AG08395 (cell line): Measurements from ENCODE around the gene ACVR2A.
A peak's percentile ranks its signal among the peaks of the same experiment; 100 is the strongest.

Experiments used
- DNase-seq: peaks from one replicate; pipeline ENCODE4 v3.0.0; 2012; ENCODE audit warnings: mixed read lengths, low spot score

Gene ACVR2A

DNA sequence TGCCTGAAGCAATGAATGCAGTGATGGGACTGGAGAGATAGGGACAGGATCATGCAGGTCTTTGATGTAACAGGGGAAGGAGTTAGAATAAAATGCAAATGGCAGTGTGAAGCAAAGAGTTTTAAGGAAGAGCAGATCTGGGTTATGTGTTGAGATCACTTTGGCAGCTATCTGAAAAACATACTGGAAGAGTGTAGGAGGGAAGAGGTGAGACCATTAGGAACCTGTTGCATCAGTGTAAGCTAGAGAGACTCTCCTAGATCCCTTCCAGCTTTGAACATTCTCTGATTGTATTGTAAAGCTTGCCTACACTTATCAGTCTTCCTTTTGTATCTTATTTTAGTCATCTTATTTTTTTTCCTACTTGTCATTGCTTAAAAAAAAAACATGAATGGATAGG is 10.5 kb downstream of the ACVR2A start:
- DNase-seq: no peak

DNA sequence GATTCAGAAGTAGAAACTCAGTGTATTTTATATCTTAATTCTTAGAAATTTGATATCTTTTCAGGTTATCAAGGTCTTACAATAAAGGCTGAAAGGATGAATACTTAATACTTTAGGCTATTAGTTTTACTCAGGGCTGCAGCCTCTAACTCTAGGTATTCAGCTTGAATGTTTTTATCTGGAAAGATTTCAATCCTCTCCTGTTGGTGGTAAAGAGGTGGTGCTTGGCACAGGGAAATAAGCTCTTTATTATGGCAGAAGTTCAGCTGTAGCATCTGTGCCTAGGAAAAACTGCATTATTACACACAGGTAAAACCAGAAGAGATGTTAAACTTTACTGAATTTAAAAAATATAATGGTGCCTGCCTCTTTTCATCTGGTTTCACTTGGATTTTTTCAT is 11.1 kb downstream of the ACVR2A start:
- no peak for DNase-seq

DNA sequence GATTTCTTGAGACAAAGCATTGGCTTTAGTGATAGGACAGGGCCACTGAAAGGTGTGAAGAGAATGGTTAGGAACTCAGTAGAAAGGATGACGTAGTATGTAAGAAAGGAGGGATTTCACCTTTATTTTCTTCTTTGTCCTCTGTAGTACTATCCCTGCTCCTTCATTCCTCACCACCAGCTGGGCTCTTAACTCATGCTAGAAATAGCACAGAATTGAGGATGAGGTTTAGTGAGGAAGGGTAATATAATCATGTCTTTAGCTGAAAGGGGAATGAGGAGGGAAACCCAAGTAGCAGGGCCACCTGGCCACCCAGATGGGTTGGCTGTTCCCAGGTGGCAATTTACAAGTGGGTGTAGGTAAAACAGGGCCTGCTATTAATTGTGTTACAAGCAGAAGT is 15.2 kb downstream of the ACVR2A start:
- DNase-seq: no peak

DNA sequence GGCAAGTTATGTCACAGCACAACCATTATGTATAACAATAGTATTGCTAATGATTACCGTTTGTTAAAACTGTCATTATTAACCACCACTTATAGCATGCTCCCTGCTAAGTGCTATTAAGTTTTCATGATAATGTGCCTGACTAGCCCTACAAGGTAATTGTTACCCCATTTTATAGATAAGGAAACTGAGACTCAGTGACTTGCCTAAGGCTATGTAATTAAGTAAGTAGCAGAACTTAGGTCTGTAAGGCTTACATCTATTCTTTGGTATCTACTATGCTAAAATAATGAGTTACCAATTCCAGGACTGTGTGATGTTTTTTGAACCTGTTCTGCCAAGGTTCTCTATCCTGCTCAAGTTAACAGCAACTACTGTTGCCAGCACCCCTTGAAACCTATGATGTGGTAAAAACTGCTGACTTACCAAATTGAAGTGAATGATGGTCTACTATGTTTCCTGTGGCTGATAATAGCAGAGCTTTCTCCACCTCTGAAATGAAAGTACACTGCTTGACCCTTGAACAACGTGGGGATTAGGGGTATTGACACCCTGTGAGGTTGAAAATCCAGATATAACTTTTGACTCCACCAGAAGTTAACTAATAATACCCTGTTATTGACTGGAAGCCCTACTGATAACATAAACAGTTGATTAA is 18.2 kb downstream of the ACVR2A start:
- DNase-seq: no peak

DNA sequence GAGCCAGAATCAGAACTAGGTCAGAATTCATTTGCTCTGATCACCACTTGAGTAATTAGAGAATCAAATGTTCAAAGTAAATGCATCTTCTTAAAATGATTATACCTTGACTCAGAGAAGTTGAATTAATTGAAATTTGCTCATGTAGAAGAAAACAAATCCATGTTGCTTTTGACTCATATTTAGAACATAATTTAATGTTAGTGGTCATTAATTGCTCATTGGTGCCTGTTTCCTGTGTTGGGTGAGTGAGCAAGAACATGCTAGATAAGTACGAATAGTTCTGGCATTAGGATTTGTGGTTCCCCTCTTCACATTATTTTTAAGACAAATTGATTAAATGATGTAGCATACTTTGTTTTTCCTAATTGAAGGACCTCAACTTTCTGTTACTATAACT is 19.0 kb downstream of the ACVR2A start:
- no peak for DNase-seq

DNA sequence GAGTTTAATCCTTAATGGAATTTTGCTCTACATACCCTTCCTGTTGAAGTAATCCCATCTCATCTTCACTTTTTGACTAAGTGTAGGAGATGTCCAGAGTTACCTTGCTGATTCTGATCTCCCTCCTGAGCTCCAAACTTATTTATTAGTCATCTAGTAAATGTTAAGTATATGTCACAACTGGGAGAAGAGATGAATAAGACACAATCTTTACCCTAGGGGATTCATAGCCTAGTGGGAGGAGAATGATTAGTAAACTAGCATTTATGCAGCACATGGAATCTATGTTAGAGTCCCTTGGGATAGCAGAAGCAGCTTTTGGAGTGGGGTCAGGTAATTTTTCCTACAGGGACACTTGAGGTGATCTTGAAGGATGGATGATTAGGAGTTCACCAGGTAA is 20.7 kb downstream of the ACVR2A start:
- no peak for DNase-seq

DNA sequence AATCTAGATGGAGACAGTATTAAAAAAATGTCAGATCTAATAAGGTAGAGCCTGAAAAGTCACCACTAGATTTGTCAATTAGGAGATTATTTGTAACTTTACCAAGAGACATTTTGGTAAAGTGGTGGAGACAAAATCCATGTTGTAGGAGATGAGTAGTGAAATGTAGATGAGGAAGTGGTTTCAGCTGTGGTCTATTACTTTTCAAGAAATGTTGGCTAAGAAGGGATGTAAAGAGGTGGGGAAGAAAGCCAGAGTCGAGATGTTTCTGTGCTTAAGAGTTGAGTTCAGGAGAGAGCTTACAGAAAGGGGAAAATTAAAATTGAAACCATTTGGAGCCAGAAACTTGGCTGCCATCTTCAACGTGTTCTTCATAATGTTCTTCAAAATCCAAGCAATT is 22.2 kb downstream of the ACVR2A start:
- no peak for DNase-seq

DNA sequence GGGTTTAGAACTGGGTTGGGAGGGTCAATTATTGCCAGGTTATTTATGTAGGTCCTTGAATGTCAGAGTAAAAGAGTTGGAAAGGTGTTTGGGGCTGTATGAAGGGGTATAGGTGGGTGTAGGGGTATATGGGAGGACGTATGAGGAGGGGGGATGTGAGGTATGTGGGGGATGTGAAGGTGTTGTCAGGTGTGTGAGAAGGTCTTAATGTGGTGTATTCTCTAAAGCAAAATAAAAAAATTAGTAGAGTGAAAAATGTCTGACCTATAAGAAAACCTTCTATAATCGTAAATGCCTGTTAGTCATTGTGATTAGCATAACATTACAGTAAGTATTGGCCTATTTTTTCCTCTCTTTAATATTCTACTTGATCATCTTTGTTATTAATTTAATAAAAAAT is 25.1 kb downstream of the ACVR2A start:
- DNase-seq: no peak

DNA sequence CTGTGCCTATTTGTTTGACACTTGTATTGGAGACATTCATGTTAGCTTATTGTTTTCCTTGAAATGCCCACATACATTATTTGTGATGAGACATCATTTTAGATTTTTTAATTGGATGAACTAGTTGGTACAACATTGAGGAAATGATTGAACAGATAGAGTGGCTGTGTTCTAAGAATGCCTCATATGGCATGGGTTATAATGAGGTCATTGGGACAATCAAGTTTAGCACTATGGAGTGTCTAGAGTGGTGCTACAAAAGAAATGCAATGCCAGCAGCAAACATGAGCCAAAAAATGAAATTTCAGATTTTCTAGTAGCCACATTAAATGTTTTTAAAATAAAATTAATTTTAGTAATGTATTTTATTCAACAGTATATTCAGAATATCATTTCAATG is 28.1 kb downstream of the ACVR2A start:
- DNase-seq: no peak

DNA sequence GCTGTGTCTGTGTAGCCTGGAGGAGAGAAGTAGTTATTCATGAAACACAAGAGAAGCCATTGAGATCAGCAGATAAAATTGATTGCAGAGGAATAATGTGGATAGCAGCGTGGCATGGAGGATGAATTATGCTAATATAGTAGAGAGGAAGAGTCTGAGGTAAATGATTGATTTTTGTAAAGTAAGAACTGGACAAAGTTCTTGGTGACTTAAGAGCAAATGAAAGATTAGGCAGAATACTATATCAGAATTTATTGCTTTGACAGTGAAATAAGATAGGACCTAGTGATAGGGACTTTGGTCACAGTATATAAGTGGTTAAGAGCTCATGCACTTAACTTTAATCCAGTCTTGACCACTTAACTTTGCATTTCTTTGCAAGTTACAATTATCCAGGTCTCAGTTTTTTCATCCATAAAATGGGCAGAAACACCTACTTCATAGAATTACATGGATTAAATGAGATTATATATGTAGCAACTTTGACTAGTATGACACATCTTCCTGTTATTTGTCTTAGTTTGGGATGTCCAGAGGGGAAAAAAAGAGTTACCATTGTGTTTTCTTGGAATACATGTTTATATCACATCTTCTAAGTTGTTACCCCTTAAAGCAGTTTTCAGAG is 29.1 kb downstream of the ACVR2A start:
- no peak for DNase-seq

DNA sequence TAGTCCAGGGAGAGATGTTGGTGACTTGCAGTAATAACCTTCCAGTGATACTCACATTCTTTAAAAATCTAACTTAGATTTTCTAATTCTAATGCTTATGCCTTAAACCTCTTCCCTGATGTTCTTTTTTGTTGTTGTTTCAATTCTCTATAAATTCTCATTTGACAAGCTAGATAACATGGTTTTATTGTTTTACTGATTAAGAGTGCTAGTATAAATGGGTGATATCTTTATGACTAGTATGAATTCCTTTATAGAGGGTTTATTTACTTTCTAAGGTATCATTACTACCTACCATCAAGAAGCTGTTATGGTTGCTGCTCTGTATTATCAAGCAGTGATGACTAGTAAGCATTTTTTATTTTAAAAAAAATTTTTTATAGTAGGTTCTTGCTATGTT is 35.0 kb downstream of the ACVR2A start:
- no peak for DNase-seq

DNA sequence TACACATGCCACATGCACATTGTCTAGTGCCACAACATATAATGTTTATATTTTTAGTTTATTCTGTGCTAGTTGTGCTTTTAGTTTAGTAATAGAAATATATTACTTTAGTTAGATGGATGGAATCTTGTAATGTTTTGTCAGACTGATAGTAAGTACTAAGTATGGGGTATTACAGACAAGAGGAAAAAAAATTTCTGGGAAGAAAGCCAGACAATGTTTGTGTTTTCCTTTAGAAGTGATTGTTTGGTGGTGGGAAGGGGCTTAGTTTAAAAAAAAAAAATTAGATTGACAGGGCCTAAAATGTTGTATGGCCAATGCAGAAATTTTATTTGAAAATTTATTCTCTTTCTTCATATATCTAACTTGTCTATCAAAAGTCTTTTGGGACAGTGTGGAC is 37.8 kb downstream of the ACVR2A start:
- no peak for DNase-seq

DNA sequence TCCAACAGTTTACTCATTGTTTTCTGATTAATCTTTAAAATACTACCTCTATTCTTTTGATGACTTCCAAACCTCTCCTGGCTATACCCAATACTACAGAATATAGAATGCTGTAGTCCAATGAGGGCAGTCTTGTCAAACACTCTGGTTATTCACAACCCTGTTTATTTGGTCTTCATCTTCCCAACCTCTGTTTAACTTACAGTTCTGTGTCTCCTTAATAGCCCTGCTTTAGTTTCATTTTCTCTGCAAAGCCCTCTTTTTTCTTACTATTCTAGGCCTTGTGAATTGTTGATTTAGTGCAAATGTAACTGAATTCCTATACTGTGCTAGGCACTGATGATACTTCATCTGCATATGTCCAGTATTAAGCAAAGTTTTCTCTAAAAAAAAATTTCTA is 40.0 kb downstream of the ACVR2A start:
- DNase-seq: no peak

DNA sequence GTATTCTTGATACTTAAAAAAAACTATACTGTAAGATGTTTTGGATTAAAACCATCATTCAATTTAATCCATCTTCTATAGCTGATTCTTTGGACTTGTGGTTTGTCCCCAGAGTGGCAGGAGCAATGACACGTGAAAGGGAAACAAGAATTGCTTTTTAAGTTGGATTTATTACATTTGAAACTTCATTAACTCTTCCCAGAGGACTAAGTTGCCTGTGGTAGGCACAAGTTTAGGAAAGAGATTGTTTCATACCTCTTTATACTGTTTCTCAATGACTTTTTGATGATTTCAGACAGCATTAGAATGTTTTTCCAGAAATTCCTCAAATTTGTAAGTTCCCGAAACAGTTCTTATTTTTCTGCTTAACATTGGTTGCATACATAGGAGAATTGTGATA is 41.3 kb downstream of the ACVR2A start:
- no peak for DNase-seq

DNA sequence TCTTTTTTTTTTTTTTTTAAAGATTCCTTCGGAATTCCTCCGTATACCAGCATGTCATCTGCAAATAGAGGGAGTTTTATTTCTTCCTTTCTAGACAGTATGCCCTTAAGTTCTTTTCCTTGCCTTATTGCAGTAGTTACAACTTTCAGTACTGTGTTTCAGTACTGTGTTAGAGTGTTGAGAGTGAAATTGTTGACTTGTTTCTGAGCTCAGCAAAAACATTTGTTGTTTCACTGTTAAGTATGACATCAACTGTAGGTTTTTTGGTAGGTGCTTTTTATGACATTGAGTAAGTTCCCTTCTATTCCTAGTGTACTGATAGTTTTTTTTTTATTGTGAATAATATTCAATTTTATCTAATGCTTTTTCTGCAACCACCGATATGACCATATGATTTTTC is 43.9 kb downstream of the ACVR2A start:
- DNase-seq: no peak

DNA sequence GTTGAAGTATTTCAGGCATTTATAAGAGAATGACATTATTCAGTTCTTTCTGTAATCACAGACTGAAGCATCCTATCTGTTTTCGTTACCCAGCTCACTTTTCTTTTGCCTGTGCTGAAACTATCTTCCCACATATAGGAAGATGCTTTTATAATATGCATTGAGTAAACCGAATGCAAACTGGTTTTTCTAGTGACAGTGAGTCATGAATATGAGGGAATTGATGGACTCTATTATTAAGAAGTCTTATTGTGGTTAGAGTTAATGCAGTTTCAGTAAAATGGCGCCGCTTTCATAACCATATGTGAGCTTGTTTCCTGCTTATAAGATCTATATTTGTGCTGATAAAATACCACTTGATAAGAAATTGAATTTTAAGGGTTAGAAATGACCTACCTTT is 59.2 kb downstream of the ACVR2A start:
- no peak for DNase-seq

DNA sequence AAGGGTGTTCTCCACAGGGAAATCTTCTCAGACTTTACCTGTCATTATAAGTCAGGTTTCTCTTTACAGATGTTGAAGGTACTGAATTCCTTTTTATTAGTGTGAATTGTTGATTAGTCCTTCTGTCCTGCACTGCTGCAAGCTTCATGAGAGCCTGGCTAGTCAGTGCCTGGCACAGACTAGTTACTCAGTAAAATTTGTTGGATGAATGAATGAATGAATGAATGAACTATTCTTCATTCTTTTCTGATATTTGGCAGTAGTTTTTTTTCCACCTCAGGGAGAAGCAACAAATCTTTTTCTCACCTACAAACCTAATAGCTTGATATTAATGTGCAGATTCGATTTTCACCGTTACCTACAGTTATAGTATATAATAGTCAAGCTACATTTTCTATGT is 64.3 kb downstream of the ACVR2A start:
- no peak for DNase-seq

DNA sequence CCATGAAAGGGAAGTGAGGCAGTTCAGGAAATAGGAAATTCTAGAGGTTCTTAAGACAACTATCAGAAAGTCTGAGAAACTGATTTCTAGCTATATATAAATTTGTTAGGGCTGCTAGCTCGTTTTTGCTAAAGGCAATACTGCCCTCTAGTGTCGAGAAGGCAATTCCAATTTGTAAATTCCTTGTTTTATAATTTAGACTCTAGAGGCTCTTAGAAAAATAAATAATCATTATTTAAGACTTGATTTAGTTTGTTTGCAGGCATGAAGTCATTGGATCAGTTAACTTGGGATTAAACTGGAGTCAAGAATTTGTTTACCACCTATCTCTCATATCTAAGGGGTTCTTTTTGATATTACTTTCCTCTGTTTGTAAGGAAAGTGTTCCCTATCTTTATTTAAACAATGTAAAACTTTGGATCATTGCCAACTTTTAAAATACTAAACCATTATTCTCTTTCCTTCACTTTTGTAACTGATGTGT is 66.2 kb downstream of the ACVR2A start:
- peak; percentile 37 for DNase-seq

DNA sequence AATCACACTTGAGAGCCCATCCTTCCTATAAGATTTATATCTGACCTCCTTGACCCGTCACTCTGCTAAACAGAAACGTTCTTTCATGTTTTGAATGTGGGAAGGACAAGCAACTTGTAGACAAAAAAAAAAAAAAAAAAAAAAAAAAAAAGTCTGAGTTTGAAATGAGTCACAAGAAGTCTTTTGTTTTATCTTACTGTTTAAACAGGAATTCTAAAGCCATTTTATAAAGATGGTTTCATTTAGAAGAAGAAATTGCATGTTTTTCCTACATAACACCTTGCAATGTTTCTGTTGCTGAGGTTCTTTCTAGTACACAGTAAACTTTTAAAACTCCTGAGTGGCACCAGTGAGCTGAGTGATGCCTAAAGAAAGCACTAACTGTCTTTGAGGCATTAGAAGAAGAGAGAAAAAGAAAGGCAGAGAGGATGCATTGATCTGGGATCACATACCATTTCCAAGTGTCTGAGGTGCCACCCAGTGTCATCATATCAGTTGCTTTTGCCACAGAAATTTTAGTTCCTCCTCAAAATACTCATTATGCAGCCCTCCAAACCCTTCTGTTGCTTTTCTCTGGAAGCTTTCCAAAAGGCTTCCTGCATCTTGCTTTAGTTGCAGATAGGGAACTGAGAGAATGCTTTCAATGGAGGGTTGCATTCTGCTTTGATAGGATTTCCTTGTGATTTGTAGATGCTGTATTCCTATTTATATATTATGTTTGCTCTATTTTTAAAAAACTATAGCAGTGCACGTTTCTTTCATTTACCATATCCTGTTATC is 69.1 kb downstream of the ACVR2A start:
- peak; percentile 8 for DNase-seq

DNA sequence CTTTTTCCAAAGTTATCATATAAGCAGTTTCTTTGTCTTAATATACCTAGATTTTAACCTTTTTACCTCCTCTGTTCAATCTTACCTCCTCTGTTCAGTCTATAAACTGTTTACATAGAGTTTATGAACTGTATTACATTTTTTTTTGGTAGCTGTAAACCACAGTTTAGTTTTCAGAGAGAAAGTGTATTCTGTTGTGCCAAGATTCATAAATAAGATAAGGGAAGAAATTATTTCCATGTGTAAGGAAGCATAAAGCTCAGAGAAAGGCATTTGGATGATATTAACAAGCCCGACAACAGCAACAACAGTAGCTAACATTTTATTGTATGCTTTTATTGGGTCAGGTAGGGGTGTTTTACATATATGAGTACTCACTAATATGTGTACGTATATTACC is 71.2 kb downstream of the ACVR2A start:
- DNase-seq: no peak

DNA sequence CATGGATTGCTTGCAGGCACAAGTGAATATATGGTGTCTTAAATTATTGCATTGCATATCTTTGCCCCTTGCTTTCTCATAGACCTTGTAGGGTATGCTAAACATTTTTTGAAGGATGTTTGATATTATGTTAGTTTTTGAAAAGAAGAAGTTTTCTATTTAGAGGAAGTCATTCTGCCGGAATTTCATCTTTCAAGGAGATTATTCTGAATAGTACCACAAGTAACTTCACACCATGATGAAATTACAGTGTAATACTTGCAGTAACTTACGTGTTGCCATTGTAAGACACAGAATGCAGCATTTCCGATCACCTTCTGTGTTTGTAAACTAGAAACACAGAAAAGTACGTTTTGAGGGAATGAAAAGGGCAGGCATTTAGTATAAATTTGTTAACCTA is 71.9 kb downstream of the ACVR2A start:
- DNase-seq: no peak

DNA sequence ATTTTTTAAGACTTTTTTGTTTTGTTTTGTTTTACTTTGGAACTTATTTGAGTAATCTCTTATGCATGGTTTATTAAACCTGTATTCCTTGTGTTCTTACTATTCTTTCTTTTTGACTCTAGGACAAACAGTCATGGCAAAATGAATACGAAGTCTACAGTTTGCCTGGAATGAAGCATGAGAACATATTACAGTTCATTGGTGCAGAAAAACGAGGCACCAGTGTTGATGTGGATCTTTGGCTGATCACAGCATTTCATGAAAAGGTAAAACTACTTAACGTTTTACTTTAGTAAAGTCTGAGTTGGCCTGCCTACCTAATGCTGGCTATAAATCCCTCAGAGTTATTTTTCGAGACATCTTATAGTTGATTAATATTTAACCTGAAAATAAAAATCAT is 72.3 kb downstream of the ACVR2A start:
- no peak for DNase-seq

DNA sequence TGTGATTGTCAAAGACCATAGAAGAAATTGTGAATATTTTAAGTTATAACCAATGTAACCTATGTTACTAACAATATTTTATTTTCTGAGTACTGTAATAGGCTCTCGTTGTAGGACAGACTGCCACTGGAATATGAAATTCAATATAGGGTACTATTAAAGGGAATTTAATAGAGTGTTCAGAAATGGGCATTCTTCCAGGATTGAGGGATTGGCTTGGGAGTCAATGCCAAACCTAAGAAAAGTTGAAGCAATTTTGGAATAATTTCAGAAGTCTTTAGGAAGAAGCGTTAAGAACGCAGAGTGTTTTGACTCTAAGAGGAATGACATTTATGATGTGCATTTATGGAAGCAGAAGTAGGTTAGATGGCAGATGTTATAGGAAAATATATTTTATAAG is 79.0 kb downstream of the ACVR2A start:
- DNase-seq: no peak
